GM12878 (cell line): ENCODE results near the gene PSMC4. TPM values are rescaled to one million over a fixed set of nuclear protein-coding genes. Genes with fewer than 3 reads are reported as not detected.

Experiments
- ATAC-seq: fragments of 200-7000 bp; cut with Tn5 transposase; 3 replicates; pipeline ENCODE4 v1.9.1; 2020; ENCODE audit warnings: mild to moderate bottlenecking, moderate library complexity
- BruUV-seq: library from RNA; stranded (reverse); fragments of 400-500 nt; replicated peaks from 2 replicates; lab custom pipeline; 2021; lab: Mats Ljungman, UMichigan
- CTCF ChIA-PET: fragments of 300-600 bp; sonication (Branson Sonifier 250); formaldehyde crosslinking; extraction: SDS; loops from one replicate; lab custom pipeline; 2021; ENCODE audit warnings: inconsistent platforms; lab: Yijun Ruan, JAX
- POLR2A ChIA-PET: fragments of 350-600 bp; formaldehyde crosslinking; extraction: SDS; loops from one replicate; lab custom pipeline; 2021; ENCODE audit warnings: inconsistent platforms; lab: Charles Lee
- RAD21 ChIA-PET: fragments of 300-600 bp; sonication (Branson Sonifier 250); formaldehyde crosslinking; loops from one replicate; lab custom pipeline; 2023; ENCODE audit warnings: antibody characterized with exemption; ENCODE audit not compliant: unreplicated experiment; lab: Charles Lee
- SMC1A ChIA-PET: fragments of 300-600 bp; sonication (Branson Sonifier 250); formaldehyde crosslinking; loops from one replicate; lab custom pipeline; 2023; ENCODE audit not compliant: unreplicated experiment, uncharacterized antibody; lab: Charles Lee
- DNase-seq: peaks from one replicate; pipeline ENCODE4 v3.0.0-alpha.2; 2011; ENCODE audit warnings: low read depth, low spot score
- FAIRE-seq: peaks from 3 replicates; lab custom pipeline; 2011; peaks lifted over from hg19 to GRCh38; lab: Jason Lieb, UNC
- H2AFZ ChIP-seq: 2 replicates; pipeline ENCODE4 v1.6.0; 2011; ENCODE audit warnings: low read depth, low read length, control low read depth; ENCODE audit not compliant: control insufficient read depth
- H3K27ac ChIP-seq: 2 replicates; pipeline ENCODE4 v1.5.1; 2011; ENCODE audit warnings: control low read depth; ENCODE audit not compliant: control insufficient read depth, insufficient read depth
- H3K27me3 ChIP-seq, 2 experiments: replicated peaks in 1 of 2; 2 replicates each; pipeline versions ENCODE4 v1.6.0 to v1.6.1; 2011; ENCODE audit warnings: low read length in 1 of 2; ENCODE audit not compliant: control insufficient read depth in 2 of 2, insufficient read depth in 2 of 2
- H3K36me3 ChIP-seq, 2 experiments: 2 replicates each; pipeline ENCODE4 v1.5.1; 2011; ENCODE audit warnings: low read length in 1 of 2; ENCODE audit not compliant: control insufficient read depth in 2 of 2, insufficient read depth in 2 of 2
- H3K4me1 ChIP-seq: 2 replicates; pipeline ENCODE4 v1.6.1; 2011; ENCODE audit warnings: mild to moderate bottlenecking, low read length, moderate library complexity, mixed read lengths; ENCODE audit not compliant: control insufficient read depth, insufficient read depth
- H3K4me2 ChIP-seq: 2 replicates; pipeline ENCODE4 v1.6.0; 2011; ENCODE audit warnings: control low read depth; ENCODE audit not compliant: control insufficient read depth, insufficient read depth
- H3K4me3 ChIP-seq: fragments of 200-600 bp; sonication (generic); 2 replicates; pipeline ENCODE4 v1.5.1; 2016
- H3K79me2 ChIP-seq: 2 replicates; pipeline ENCODE4 v1.6.0; 2011; ENCODE audit warnings: low read length; ENCODE audit not compliant: control insufficient read depth, insufficient read depth
- H3K9ac ChIP-seq: 2 replicates; pipeline ENCODE4 v1.8.0; 2011; ENCODE audit warnings: low read length, control low read depth, mixed read lengths; ENCODE audit not compliant: control insufficient read depth, insufficient read depth
- H3K9me3 ChIP-seq: replicated peaks from 3 replicates; pipeline ENCODE4 v1.5.1; 2011; ENCODE audit warnings: mild to moderate bottlenecking, low read length; ENCODE audit not compliant: control insufficient read depth, insufficient read depth
- H4K20me1 ChIP-seq: 2 replicates; pipeline ENCODE4 v1.6.0; 2011; ENCODE audit not compliant: control insufficient read depth, insufficient read depth
- CBX3 ChIP-seq: fragments of 200-600 bp; sonication (generic); IDR thresholded peaks from 2 replicates; pipeline ENCODE4 v1.6.1; 2016; ENCODE audit warnings: low read depth, borderline replicate concordance
- EP300 ChIP-seq, 2 experiments: fragments of 150-350 bp in 1 of 2; IDR thresholded peaks; 2 replicates each; pipeline ENCODE4 v1.6.1; 2011 to 2012; ENCODE audit warnings: low read depth in 2 of 2, low read length in 2 of 2, borderline replicate concordance in 1 of 2, improper control_type of control experiment in 1 of 2, inconsistent platforms in 1 of 2; ENCODE audit not compliant: control insufficient read depth in 1 of 2
- ETV6 ChIP-seq, 2 experiments: fragments of 450-650 bp in 1 of 2; IDR thresholded peaks in 1 of 2; conservative IDR thresholded peaks in 1 of 2; 2 replicates each; pipeline ENCODE4 v1.6.1; 2014; ENCODE audit warnings: antibody characterized with exemption in 1 of 2, borderline replicate concordance in 1 of 2, low read depth in 1 of 2, mild to moderate bottlenecking in 1 of 2, moderate library complexity in 1 of 2
- FOXM1 ChIP-seq: IDR thresholded peaks from 2 replicates; pipeline ENCODE4 v1.6.1; 2012; ENCODE audit warnings: low read depth, mild to moderate bottlenecking, inconsistent platforms, low read length, moderate library complexity
- GABPA ChIP-seq: IDR thresholded peaks from 2 replicates; pipeline ENCODE4 v1.6.1; 2014; ENCODE audit warnings: antibody characterized with exemption, low read depth, mild to moderate bottlenecking, inconsistent platforms
- HSF1 ChIP-seq: fragments of 150-350 bp; IDR thresholded peaks from 2 replicates; pipeline ENCODE4 v1.6.1; 2014; ENCODE audit warnings: mild to moderate bottlenecking, low read depth, low read length
- NFYA ChIP-seq: IDR thresholded peaks from 2 replicates; pipeline ENCODE4 v1.6.1; 2011; ENCODE audit warnings: low read depth, mild to moderate bottlenecking, low read length, improper control_type of control experiment, borderline replicate concordance
- NR2C1 ChIP-seq: fragments of 450-650 bp; IDR thresholded peaks from 2 replicates; pipeline ENCODE4 v1.6.1; 2017; ENCODE audit warnings: antibody characterized with exemption, mild to moderate bottlenecking, moderate library complexity
- PAX5 ChIP-seq: IDR thresholded peaks from 2 replicates; pipeline ENCODE4 v1.6.1; 2011; ENCODE audit warnings: low read depth, low read length, borderline replicate concordance
- PML ChIP-seq: IDR thresholded peaks from 2 replicates; pipeline ENCODE4 v1.6.1; 2012; ENCODE audit warnings: low read length, inconsistent platforms
- POU2F2 ChIP-seq: IDR thresholded peaks from 3 replicates; pipeline ENCODE4 v1.6.1; 2011; ENCODE audit warnings: low read depth, mild to moderate bottlenecking, low read length, borderline replicate concordance
- RBBP5 ChIP-seq: fragments of 200-600 bp; sonication (generic); conservative IDR thresholded peaks from 2 replicates; pipeline ENCODE4 v1.6.1; 2016
- SP1 ChIP-seq: IDR thresholded peaks from one replicate; pipeline ENCODE4 v1.6.1; 2011; ENCODE audit warnings: low read depth, low read length
- SREBF1 ChIP-seq: IDR thresholded peaks from 2 replicates; pipeline ENCODE4 v1.6.1; 2012; ENCODE audit warnings: mild to moderate bottlenecking, low read length
- YY1 ChIP-seq: IDR thresholded peaks from 2 replicates; pipeline ENCODE4 v1.6.1; 2011; ENCODE audit warnings: low read depth, mild to moderate bottlenecking, low read length
- WGBS: methylation state at CpG from one replicate; pipeline ENCODE4 v1.1.6; 2016; ENCODE audit warnings: low lambda C conversion rate; ENCODE audit not compliant: insufficient replicate concordance, insufficient coverage; ENCODE audit errors: missing lambda C conversion rate; 5-methylcytosine and 5-hydroxymethylcytosine counted together
- in situ Hi-C: fragments of 300-500 bp; cut with MboI; formaldehyde crosslinking; loops from 9 replicates; pipeline ENCODE4 v1.14.3; 2018; ENCODE audit warnings: mixed read lengths
- intact Hi-C: fragments of 100-400 bp; cut with micrococcal nuclease; formaldehyde crosslinking; loops from one replicate; pipeline ENCODE4 v1.14.2; 2022; ENCODE audit not compliant: unreplicated experiment
- polyA plus RNA-seq, 11 experiments: library from polyadenylated mRNA; depleted of rRNA in 4 of 11; unstranded in 6 of 11; stranded (reverse) in 5 of 11; fragments of >200 nt; fragmentation: Nextera tagmentation in 4 of 11; fragmentation: Illumina TruSeq in 1 of 11; extraction: Ambion mirVana in 4 of 11; extraction: Trizol in 1 of 11; gene quantifications; 1 replicate in 1 of 11; 2 replicates in 10 of 11; pipeline versions ENCODE4 v1.2.1 to v1.2.3, GENCODE V29; 2011 to 2016; ENCODE audit warnings: inconsistent platforms in 2 of 11, missing spikeins in 2 of 11, low read depth in 1 of 11
- total RNA-seq, 4 experiments: library from RNA; depleted of rRNA in 3 of 4; stranded (reverse); fragments of >200 nt in 3 of 4; fragmentation: Illumina TruSeq in 1 of 4; extraction: Trizol in 1 of 4; gene quantifications; 2 replicates each; pipeline versions ENCODE4 v1.2.1 to v1.2.3, GENCODE V29; 2013 to 2021
- TF ChIP-seq, protein P1 (sequence below): IDR thresholded peaks from 2 replicates; pipeline ENCODE4 v1.6.1; 2011; ENCODE audit warnings: borderline replicate concordance, low read depth, mild to moderate bottlenecking, moderate library complexity, low read length; ENCODE audit not compliant: insufficient read depth, poor library complexity, severe bottlenecking
- TF ChIP-seq, protein P2 (sequence below): fragments of 450-650 bp; IDR thresholded peaks from 2 replicates; pipeline ENCODE4 v1.6.1; 2014; ENCODE audit warnings: mild to moderate bottlenecking
- TF ChIP-seq, protein P3 (sequence below): fragments of 450-650 bp; IDR thresholded peaks from 2 replicates; pipeline ENCODE4 v1.6.1; 2017; ENCODE audit warnings: mild to moderate bottlenecking

Gene PSMC4
- total and polyA plus RNA-seq, 10 of the 15 experiments (the other 5 are each of a cell fraction or from before 2014, with no cell fraction given), result 55.2 to 328 (median 127) TPM

DNA sequence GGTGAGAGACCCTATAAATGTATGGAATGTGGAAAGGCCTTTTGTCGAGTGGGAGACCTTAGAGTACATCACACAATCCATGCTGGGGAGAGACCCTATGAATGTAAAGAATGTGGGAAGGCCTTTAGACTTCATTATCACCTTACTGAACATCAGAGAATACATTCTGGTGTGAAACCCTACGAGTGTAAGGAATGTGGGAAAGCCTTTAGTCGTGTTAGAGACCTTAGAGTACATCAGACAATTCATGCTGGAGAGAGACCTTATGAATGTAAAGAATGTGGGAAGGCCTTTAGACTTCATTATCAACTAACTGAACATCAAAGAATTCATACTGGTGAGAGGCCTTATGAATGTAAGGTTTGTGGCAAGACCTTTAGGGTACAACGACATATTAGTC is 43.0 kb downstream of the PSMC4 start:
- DNase-seq, result no peak
- no peak for ATAC-seq
- WGBS, result 90% methylated on average over 4 of the region's 4 CpGs
- no peaks in the 10 kb centered on the region for H3K4me1 ChIP-seq
- intact Hi-C loops (no loop called here), in situ Hi-C loops (no loop called here)
- POLR2A ChIA-PET, result no interaction called here
- H3K4me3 ChIP-seq, result no peak overlapping the region
- no peak for FAIRE-seq
- RAD21 ChIA-PET, result no interaction called here
- no peaks in the 10 kb centered on the region for H3K27me3 ChIP-seq
- H3K4me2 ChIP-seq, result no peak overlapping the region
- no peaks in the 10 kb centered on the region for H4K20me1 ChIP-seq
- CTCF ChIA-PET, result no interaction called here
- SMC1A ChIA-PET, result no interaction called here
- TF ChIP-seq EP300 (IDR thresholded peaks at IDR 0.05; ENCODE audit: borderline replicate concordance in 1 of 2, control insufficient read depth in 1 of 2, low read depth in 2 of 2, low read length in 2 of 2) (no peak), PAX5 (no peak), YY1 (no peak), SREBF1 (no peak), POU2F2 (no peak), NR2C1 (no peak), ETV6 (conservative IDR thresholded peaks at IDR 0.05 in 1 of 2, IDR thresholded peaks at IDR 0.05 in 1 of 2; ENCODE audit: borderline replicate concordance in 1 of 2, low read depth in 1 of 2) (no peak), HSF1 (no peak), CBX3 (no peak), RBBP5 (no peak), SP1 (no peak), PML (no peak), NFYA (no peak), GABPA (no peak), FOXM1 (no peak)
- TF ChIP-seq, protein P1, sequence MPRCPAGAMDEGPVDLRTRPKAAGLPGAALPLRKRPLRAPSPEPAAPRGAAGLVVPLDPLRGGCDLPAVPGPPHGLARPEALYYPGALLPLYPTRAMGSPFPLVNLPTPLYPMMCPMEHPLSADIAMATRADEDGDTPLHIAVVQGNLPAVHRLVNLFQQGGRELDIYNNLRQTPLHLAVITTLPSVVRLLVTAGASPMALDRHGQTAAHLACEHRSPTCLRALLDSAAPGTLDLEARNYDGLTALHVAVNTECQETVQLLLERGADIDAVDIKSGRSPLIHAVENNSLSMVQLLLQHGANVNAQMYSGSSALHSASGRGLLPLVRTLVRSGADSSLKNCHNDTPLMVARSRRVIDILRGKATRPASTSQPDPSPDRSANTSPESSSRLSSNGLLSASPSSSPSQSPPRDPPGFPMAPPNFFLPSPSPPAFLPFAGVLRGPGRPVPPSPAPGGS, result no peak
- TF ChIP-seq, protein P2, sequence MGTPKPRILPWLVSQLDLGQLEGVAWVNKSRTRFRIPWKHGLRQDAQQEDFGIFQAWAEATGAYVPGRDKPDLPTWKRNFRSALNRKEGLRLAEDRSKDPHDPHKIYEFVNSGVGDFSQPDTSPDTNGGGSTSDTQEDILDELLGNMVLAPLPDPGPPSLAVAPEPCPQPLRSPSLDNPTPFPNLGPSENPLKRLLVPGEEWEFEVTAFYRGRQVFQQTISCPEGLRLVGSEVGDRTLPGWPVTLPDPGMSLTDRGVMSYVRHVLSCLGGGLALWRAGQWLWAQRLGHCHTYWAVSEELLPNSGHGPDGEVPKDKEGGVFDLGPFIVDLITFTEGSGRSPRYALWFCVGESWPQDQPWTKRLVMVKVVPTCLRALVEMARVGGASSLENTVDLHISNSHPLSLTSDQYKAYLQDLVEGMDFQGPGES, result no peak
- TF ChIP-seq, protein P3, sequence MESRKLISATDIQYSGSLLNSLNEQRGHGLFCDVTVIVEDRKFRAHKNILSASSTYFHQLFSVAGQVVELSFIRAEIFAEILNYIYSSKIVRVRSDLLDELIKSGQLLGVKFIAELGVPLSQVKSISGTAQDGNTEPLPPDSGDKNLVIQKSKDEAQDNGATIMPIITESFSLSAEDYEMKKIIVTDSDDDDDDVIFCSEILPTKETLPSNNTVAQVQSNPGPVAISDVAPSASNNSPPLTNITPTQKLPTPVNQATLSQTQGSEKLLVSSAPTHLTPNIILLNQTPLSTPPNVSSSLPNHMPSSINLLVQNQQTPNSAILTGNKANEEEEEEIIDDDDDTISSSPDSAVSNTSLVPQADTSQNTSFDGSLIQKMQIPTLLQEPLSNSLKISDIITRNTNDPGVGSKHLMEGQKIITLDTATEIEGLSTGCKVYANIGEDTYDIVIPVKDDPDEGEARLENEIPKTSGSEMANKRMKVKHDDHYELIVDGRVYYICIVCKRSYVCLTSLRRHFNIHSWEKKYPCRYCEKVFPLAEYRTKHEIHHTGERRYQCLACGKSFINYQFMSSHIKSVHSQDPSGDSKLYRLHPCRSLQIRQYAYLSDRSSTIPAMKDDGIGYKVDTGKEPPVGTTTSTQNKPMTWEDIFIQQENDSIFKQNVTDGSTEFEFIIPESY, result no peak
- H3K27ac ChIP-seq, result no peak overlapping the region
- no peak overlapping the region for H2AFZ ChIP-seq
- no TSS peak for BruUV-seq
- no peak overlapping the region for H3K9ac ChIP-seq
- H3K9me3 ChIP-seq, result peaks cover 33% of the 10 kb centered on the region
- no peaks in the 10 kb centered on the region for H3K79me2 ChIP-seq
- H3K36me3 ChIP-seq, result no peaks in the 10 kb centered on the region; a peak in 1 of 4 replicates
